ENCODE data around the gene LDB2.
"Not testable (repeated sequence)": the region's sequence is repeated elsewhere in the genome, so short reads cannot be mapped to it uniquely, and the experiment has no call there.

The LDB2 gene

GRCh38 chr4:16642897-16643296 is 255.5 kb downstream of the LDB2 start:
- no peaks in the 10 kb centered on the region for H3K9me3 Mint-ChIP-seq

GRCh38 chr4:16641971-16642370 is 256.5 kb downstream of the LDB2 start:
- DNase-seq (ENCODE audit: low spot score): no peak
- Mint-ChIP-seq H3K4me1 (ENCODE audit: low read depth) (no peaks in the 10 kb centered on the region), H3K36me3 (ENCODE audit: low read depth) (no peaks in the 10 kb centered on the region), H3K27me3 (ENCODE audit: low read depth) (no peaks in the 10 kb centered on the region), H3K4me3 (no peak overlapping the region), H3K9me3 (no peaks in the 10 kb centered on the region), H3K27ac (no peak overlapping the region)

More at GRCh38 chr4:16642897-16643296, 255.5 kb downstream of the LDB2 start:
- no peak for DNase-seq (ENCODE audit: low spot score)
- Mint-ChIP-seq H3K27me3 (ENCODE audit: low read depth) (no peaks in the 10 kb centered on the region), H3K4me3 (no peak overlapping the region), H3K36me3 (ENCODE audit: low read depth) (no peaks in the 10 kb centered on the region), H3K4me1 (ENCODE audit: low read depth) (no peaks in the 10 kb centered on the region), H3K27ac (no peak overlapping the region)

GRCh38 chr4:16636912-16637630 is 261.4 kb downstream of the LDB2 start:
- Mint-ChIP-seq H3K4me3 (no peak overlapping the region), H3K4me1 (ENCODE audit: low read depth) (no peaks in the 10 kb centered on the region), H3K27ac (no peak overlapping the region), H3K27me3 (ENCODE audit: low read depth) (no peaks in the 10 kb centered on the region), H3K9me3 (peaks cover 4% of the 10 kb centered on the region), H3K36me3 (ENCODE audit: low read depth) (no peaks in the 10 kb centered on the region)
- no peak for DNase-seq (ENCODE audit: low spot score)

GRCh38 chr4:16636304-16636703 is 262.1 kb downstream of the LDB2 start:
- no peak for DNase-seq (ENCODE audit: low spot score)
- H3K27ac Mint-ChIP-seq: no peak overlapping the region
- no peak overlapping the region for H3K4me3 Mint-ChIP-seq
- H3K27me3 Mint-ChIP-seq (ENCODE audit: low read depth): no peaks in the 10 kb centered on the region
- peaks cover 5% of the 10 kb centered on the region for H3K9me3 Mint-ChIP-seq
- no peaks in the 10 kb centered on the region for H3K36me3 Mint-ChIP-seq (ENCODE audit: low read depth)
- no peaks in the 10 kb centered on the region for H3K4me1 Mint-ChIP-seq (ENCODE audit: low read depth)

- not testable (repeated sequence) for H3K27ac Mint-ChIP-seq; H3K4me1 Mint-ChIP-seq (ENCODE audit: low read depth); H3K27me3 Mint-ChIP-seq (ENCODE audit: low read depth); DNase-seq (ENCODE audit: low spot score); H3K36me3 Mint-ChIP-seq (ENCODE audit: low read depth); H3K4me3 Mint-ChIP-seq; H3K9me3 Mint-ChIP-seq
These were observed 269.2 kb downstream of the LDB2 start for GRCh38 chr4:16629274-16629673.

GRCh38 chr4:16628835-16629234 is 269.6 kb downstream of the LDB2 start:
- not testable (repeated sequence) for H3K27me3 Mint-ChIP-seq (ENCODE audit: low read depth); H3K27ac Mint-ChIP-seq; DNase-seq (ENCODE audit: low spot score); H3K4me3 Mint-ChIP-seq; H3K36me3 Mint-ChIP-seq (ENCODE audit: low read depth); H3K4me1 Mint-ChIP-seq (ENCODE audit: low read depth); H3K9me3 Mint-ChIP-seq

GRCh38 chr4:16627999-16628398 is 270.4 kb downstream of the LDB2 start:
- no peaks in the 10 kb centered on the region for H3K4me1 Mint-ChIP-seq (ENCODE audit: low read depth)
- no peaks in the 10 kb centered on the region for H3K27me3 Mint-ChIP-seq (ENCODE audit: low read depth)
- no peaks in the 10 kb centered on the region for H3K36me3 Mint-ChIP-seq (ENCODE audit: low read depth)
- no peak overlapping the region for H3K4me3 Mint-ChIP-seq
- no peak overlapping the region for H3K27ac Mint-ChIP-seq
- H3K9me3 Mint-ChIP-seq: peaks cover 5% of the 10 kb centered on the region
- no peak for DNase-seq (ENCODE audit: low spot score)

- no peak for DNase-seq (ENCODE audit: low spot score)
- Mint-ChIP-seq H3K36me3 (ENCODE audit: low read depth) (no peaks in the 10 kb centered on the region), H3K4me3 (no peak overlapping the region), H3K9me3 (no peaks in the 10 kb centered on the region), H3K27me3 (ENCODE audit: low read depth) (no peaks in the 10 kb centered on the region), H3K27ac (no peak overlapping the region), H3K4me1 (ENCODE audit: low read depth) (no peaks in the 10 kb centered on the region)
These were observed 271.5 kb downstream of the LDB2 start for GRCh38 chr4:16626945-16627344.

- Mint-ChIP-seq H3K4me1 (ENCODE audit: low read depth) (no peaks in the 10 kb centered on the region), H3K27me3 (ENCODE audit: low read depth) (no peaks in the 10 kb centered on the region), H3K36me3 (ENCODE audit: low read depth) (no peaks in the 10 kb centered on the region), H3K27ac (no peak overlapping the region), H3K9me3 (no peaks in the 10 kb centered on the region), H3K4me3 (no peak overlapping the region)
- no peak for DNase-seq (ENCODE audit: low spot score)
These were observed 275.6 kb downstream of the LDB2 start for GRCh38 chr4:16622826-16623225.

GRCh38 chr4:16617435-16617834 is 281.0 kb downstream of the LDB2 start:
- no peak for DNase-seq (ENCODE audit: low spot score)
- H3K36me3 Mint-ChIP-seq (ENCODE audit: low read depth): no peaks in the 10 kb centered on the region
- no peaks in the 10 kb centered on the region for H3K27me3 Mint-ChIP-seq (ENCODE audit: low read depth)
- H3K4me3 Mint-ChIP-seq: no peak overlapping the region
- no peaks in the 10 kb centered on the region for H3K9me3 Mint-ChIP-seq
- no peak overlapping the region for H3K27ac Mint-ChIP-seq
- no peaks in the 10 kb centered on the region for H3K4me1 Mint-ChIP-seq (ENCODE audit: low read depth)

- Mint-ChIP-seq H3K4me1 (ENCODE audit: low read depth) (no peaks in the 10 kb centered on the region), H3K36me3 (ENCODE audit: low read depth) (no peaks in the 10 kb centered on the region), H3K4me3 (no peak overlapping the region), H3K27ac (no peak overlapping the region), H3K9me3 (no peaks in the 10 kb centered on the region), H3K27me3 (ENCODE audit: low read depth) (no peaks in the 10 kb centered on the region)
- no peak for DNase-seq (ENCODE audit: low spot score)
These were observed 281.4 kb downstream of the LDB2 start for GRCh38 chr4:16617011-16617410.

GRCh38 chr4:16609170-16609758 is 289.2 kb downstream of the LDB2 start:
- no peak overlapping the region for H3K4me3 Mint-ChIP-seq
- H3K27ac Mint-ChIP-seq: no peak overlapping the region

GRCh38 chr4:16608611-16609125 is 289.8 kb downstream of the LDB2 start:
- no peak overlapping the region for H3K4me3 Mint-ChIP-seq
- H3K27me3 Mint-ChIP-seq (ENCODE audit: low read depth): no peaks in the 10 kb centered on the region

More at GRCh38 chr4:16609170-16609758, 289.2 kb downstream of the LDB2 start:
- H3K27me3 Mint-ChIP-seq (ENCODE audit: low read depth): no peaks in the 10 kb centered on the region
- no peaks in the 10 kb centered on the region for H3K4me1 Mint-ChIP-seq (ENCODE audit: low read depth)
- no peak for DNase-seq (ENCODE audit: low spot score)
- H3K9me3 Mint-ChIP-seq: no peaks in the 10 kb centered on the region
- no peaks in the 10 kb centered on the region for H3K36me3 Mint-ChIP-seq (ENCODE audit: low read depth)

GRCh38 chr4:16608123-16608522 is 290.3 kb downstream of the LDB2 start:
- Mint-ChIP-seq H3K36me3 (ENCODE audit: low read depth) (no peaks in the 10 kb centered on the region), H3K9me3 (no peaks in the 10 kb centered on the region), H3K27ac (no peak overlapping the region), H3K27me3 (ENCODE audit: low read depth) (no peaks in the 10 kb centered on the region), H3K4me1 (ENCODE audit: low read depth) (no peaks in the 10 kb centered on the region), H3K4me3 (no peak overlapping the region)
- no peak for DNase-seq (ENCODE audit: low spot score)

More at GRCh38 chr4:16608611-16609125, 289.8 kb downstream of the LDB2 start:
- Mint-ChIP-seq H3K9me3 (no peaks in the 10 kb centered on the region), H3K4me1 (ENCODE audit: low read depth) (no peaks in the 10 kb centered on the region), H3K36me3 (ENCODE audit: low read depth) (no peaks in the 10 kb centered on the region), H3K27ac (no peak overlapping the region)
- no peak for DNase-seq (ENCODE audit: low spot score)

All from T-helper 2 cell treated with Interferon-gamma antibody and Interleukin-4, amounts not matched to agents 5 μg/mL and 100 μg/mL, for 36 hours (primary cell).